Measurements from ENCODE around the gene POLG2.

- TF ChIP-seq CTCF (conservative IDR thresholded peaks at IDR 0.05; ENCODE audit: low read length), result no peak
- TF ChIP-seq EZH2phosphoT487 (IDR thresholded peaks at IDR 0.05; ENCODE audit: borderline replicate concordance), result no peak
These were observed 40.1 kb upstream of the POLG2 start for GRCh38 chr17:64536913-64537312.
